Aorta (tissue), 5 donors: ENCODE measurements around the gene MKS1. TPM values are rescaled to one million over a fixed set of nuclear protein-coding genes. Genes with fewer than 3 reads are reported as not detected.

Experiments used
- ATAC-seq: fragments of 200-7000 bp; cut with Tn5 transposase; one replicate; pipeline ENCODE4 v1.9.1; 2022; ENCODE audit warnings: moderate library complexity; ENCODE audit not compliant: low FRiP score
- DNase-seq, 2 donors: peaks; one replicate each; pipeline ENCODE4 v3.0.0-alpha.2; 2020
- H3K27ac ChIP-seq, 2 donors: one replicate each; pipeline ENCODE4 v1.5.1; 2013; ENCODE audit warnings: low read length in 2 of 2, mild to moderate bottlenecking in 2 of 2, moderate library complexity in 2 of 2, control low read depth in 1 of 2, inconsistent platforms in 1 of 2, low read depth in 1 of 2
- H3K27me3 ChIP-seq, 2 donors: one replicate each; pipeline ENCODE4 v1.6.1; 2013; ENCODE audit warnings: control low read depth in 1 of 2, low read length in 1 of 2, mild to moderate bottlenecking in 1 of 2, moderate library complexity in 1 of 2; ENCODE audit not compliant: insufficient read depth in 2 of 2, control insufficient read depth in 1 of 2
- H3K36me3 ChIP-seq, 2 donors: one replicate each; pipeline ENCODE4 v1.6.1; 2013; ENCODE audit warnings: control low read depth in 1 of 2, low read length in 1 of 2, mild to moderate bottlenecking in 1 of 2; ENCODE audit not compliant: insufficient read depth in 2 of 2, control insufficient read depth in 1 of 2
- H3K4me1 ChIP-seq, 2 donors: one replicate each; pipeline ENCODE4 v1.6.1; 2013; ENCODE audit warnings: low read length in 2 of 2, control low read depth in 1 of 2, mild to moderate bottlenecking in 1 of 2, moderate library complexity in 1 of 2; ENCODE audit not compliant: insufficient read depth in 2 of 2, control insufficient read depth in 1 of 2
- H3K4me3 ChIP-seq, 2 donors: one replicate each; pipeline ENCODE4 v1.5.1; 2013; ENCODE audit warnings: low read length in 2 of 2, control low read depth in 1 of 2, mild to moderate bottlenecking in 1 of 2
- H3K9me3 ChIP-seq: one replicate; pipeline ENCODE4 v1.6.1; 2013; ENCODE audit warnings: mild to moderate bottlenecking, low read length; ENCODE audit not compliant: control insufficient read depth
- WGBS, 2 donors: extraction: QIAGEN DNeasy Blood & Tissue Kit; methylation state at CpG; one replicate each; pipeline ENCODE4 v1.1.7; 2013; 5-methylcytosine and 5-hydroxymethylcytosine counted together
- intact Hi-C, 2 donors: fragments of 100-400 bp; cut with DNase I; formaldehyde crosslinking; loops; one replicate each; pipeline versions ENCODE4 v1.14.2 to v1.15.0; 2022
- polyA plus RNA-seq, 2 donors: library from polyadenylated mRNA; stranded (reverse); fragments of 200-250 nt; gene quantifications; one replicate each; pipeline ENCODE4 v1.2.3, GENCODE V29; 2013
- total RNA-seq, 2 donors: library from RNA; stranded (reverse); fragmentation: NEBNext Ultra II Directional; extraction: Animal tissue kit (Norgen Biotek cat#: 25700); gene quantifications; one replicate each; pipeline ENCODE4 v1.2.1, GENCODE V29; 2021
- donor health status: healthy with polysubstance abuse.
- donor health status: Bipolar disorder and iron deficiency.
- donor health status: DM: no; HTN: no; CAD: no.
- donor health status: DM: no; HTN: no; CAD: no.
- donor health status: DM: yes; HTN: yes; CAD: no.

MKS1 gene
- total and polyA plus RNA-seq, 4 donors, result 4.3 to 13.8 (median 11.7) TPM

DNA sequence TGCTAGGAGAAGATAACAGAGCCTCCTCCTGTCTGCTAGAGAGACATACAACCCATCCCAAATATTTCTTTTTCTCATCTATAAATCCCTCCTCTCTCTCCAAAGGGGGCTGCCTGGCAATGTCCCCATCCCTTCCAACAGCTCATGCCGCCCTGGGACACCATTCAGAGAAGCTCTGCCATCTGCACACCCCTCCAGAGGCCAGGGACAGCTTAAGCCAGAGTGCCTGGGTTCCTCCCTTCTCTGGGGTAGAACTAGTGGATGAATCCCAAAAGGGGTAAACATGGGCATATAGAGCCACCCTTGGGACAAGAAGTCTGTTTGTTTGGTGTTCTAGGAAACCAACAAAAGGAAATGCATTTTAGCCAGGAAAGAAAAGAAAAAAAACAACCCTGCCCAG, 16.8 kb upstream of the MKS1 start:
- Histone ChIP-seq H3K36me3 (no peaks in the 10 kb centered on the region), H3K27me3 (peaks cover 0 to 1% of the 10 kb centered on the region in 2 donors), H3K27ac (no peak overlapping the region), H3K4me1 (no peaks in the 10 kb centered on the region), H3K4me3 (no peak overlapping the region), H3K9me3 (peaks cover 3% of the 10 kb centered on the region)
- 55 to 59% methylated on average over 1 of the region's 1 CpG for WGBS, 2 donors
- ATAC-seq (no peak), DNase-seq (no peak)
- intact Hi-C loops, result no loop called here

DNA sequence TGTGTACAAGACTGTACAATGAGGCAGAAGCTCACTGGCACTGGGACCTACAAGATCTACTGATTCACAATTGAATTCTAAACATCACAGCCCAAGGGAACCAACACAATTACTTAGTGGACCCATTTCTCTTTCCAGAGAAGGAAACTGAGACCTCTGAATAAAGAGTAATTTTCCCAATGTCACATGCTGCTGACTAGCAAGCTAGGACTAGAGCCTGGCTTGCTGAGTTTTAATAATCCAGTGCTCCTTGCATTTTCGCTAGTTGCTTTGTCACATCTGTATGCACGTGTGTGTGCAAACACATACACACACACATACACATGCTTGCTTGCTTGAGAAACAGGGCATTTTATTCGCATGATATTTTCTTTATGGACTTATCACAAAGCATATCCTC, 15.5 kb upstream of the MKS1 start:
- peaks cover 3% of the 10 kb centered on the region for H3K9me3 ChIP-seq
- WGBS, 2 donors, result 72 to 73% methylated on average over 3 of the region's 3 CpGs
- H3K27me3 ChIP-seq, result peaks cover 0 to 3% of the 10 kb centered on the region in 2 donors
- no peak for DNase-seq
- H3K27ac ChIP-seq, result no peak overlapping the region
- H3K4me1 ChIP-seq, result no peaks in the 10 kb centered on the region
- no peaks in the 10 kb centered on the region for H3K36me3 ChIP-seq
- intact Hi-C loops, result no loop called here
- no peak for ATAC-seq
- no peak overlapping the region for H3K4me3 ChIP-seq

DNA sequence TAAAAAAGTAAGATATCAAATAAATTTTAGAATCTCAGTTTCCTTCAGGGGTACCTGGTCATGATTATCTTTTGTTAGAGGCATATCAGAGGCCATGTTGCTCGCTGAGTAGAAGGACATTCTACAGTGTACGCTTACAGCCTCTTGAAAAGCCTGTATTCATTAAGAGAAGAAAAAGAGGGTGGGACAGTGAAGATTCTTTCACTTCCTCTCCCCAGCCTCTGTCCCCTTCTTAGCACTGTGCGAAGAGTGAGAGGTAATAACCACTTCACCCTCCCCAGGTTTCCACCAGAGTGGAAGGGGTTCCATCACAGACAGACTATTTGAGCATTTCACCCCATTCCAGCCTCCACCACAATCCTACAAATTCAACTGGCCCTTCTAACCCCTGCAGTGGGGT, 14.5 kb upstream of the MKS1 start:
- Histone ChIP-seq H3K27me3 (peaks cover 0 to 3% of the 10 kb centered on the region in 2 donors), H3K27ac (no peak overlapping the region), H3K4me3 (no peak overlapping the region), H3K36me3 (no peaks in the 10 kb centered on the region), H3K9me3 (peaks cover 3% of the 10 kb centered on the region), H3K4me1 (no peaks in the 10 kb centered on the region)
- intact Hi-C loops, result no loop called here
- no peak for DNase-seq
- 72 to 86% methylated on average over 3 of the region's 3 CpGs for WGBS, 2 donors
- ATAC-seq, result no peak

DNA sequence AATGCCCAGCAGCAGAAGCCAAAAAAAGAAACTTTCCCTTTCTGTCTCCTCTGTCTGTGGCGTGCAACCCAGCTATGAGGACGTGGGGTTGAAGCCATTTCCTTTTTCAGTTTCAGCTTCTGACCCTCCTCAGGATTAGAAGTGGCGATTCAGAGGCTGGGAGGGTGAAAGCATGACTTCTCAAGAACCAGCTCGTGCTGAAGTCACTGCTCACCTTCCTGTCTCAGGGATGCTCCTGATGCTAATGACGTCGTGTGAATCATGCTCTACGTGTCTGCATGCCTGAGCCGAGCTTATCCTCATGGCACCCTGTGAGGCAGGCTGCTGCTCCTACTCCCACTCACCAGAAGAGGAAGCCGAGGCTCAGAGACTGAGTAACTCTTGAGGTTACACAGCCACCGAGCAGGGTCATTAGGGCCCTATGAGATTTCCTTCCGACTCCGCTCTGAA, 13.7 kb upstream of the MKS1 start:
- WGBS, 2 donors, result 45 to 46% methylated on average over 12 of the region's 12 CpGs
- Histone ChIP-seq H3K27me3 (peaks cover 0 to 3% of the 10 kb centered on the region in 2 donors), H3K9me3 (peaks cover 3% of the 10 kb centered on the region), H3K4me3 (no peak overlapping the region), H3K4me1 (no peaks in the 10 kb centered on the region), H3K27ac (no peak overlapping the region), H3K36me3 (no peaks in the 10 kb centered on the region)
- DNase-seq, result no peak
- intact Hi-C loops, result no loop called here
- no peak for ATAC-seq

GRCh38 chr17:58231641-58232040, 12.6 kb upstream of the MKS1 start:
- ATAC-seq (no peak), DNase-seq (no peak)
- Histone ChIP-seq H3K27me3 (peaks cover 0 to 3% of the 10 kb centered on the region in 2 donors), H3K36me3 (no peaks in the 10 kb centered on the region), H3K4me3 (no peak overlapping the region), H3K9me3 (peaks cover 3% of the 10 kb centered on the region), H3K4me1 (no peaks in the 10 kb centered on the region), H3K27ac (no peak overlapping the region)
- intact Hi-C loops, result no loop called here
- 48% methylated on average over 2 of the region's 2 CpGs for whole genome bisulfite sequencing, 2 donors

GRCh38 chr17:58229881-58230280, 10.8 kb upstream of the MKS1 start:
- intact Hi-C loops, result no loop called here
- H3K36me3 ChIP-seq, result no peaks in the 10 kb centered on the region
- no peak overlapping the region for H3K4me3 ChIP-seq
- H3K27me3 ChIP-seq, result peaks cover 0 to 3% of the 10 kb centered on the region in 2 donors
- WGBS, 2 donors, result 85 to 90% methylated on average over 4 of the region's 4 CpGs
- H3K27ac ChIP-seq, result no peak overlapping the region
- no peaks in the 10 kb centered on the region for H3K4me1 ChIP-seq
- ATAC-seq (no peak), DNase-seq (no peak)
- peaks cover 1% of the 10 kb centered on the region for H3K9me3 ChIP-seq

- H3K27me3 ChIP-seq, result peaks cover 0 to 3% of the 10 kb centered on the region in 2 donors
- peaks cover 1% of the 10 kb centered on the region for H3K9me3 ChIP-seq
- H3K36me3 ChIP-seq, result no peaks in the 10 kb centered on the region
- no peak overlapping the region for H3K4me3 ChIP-seq
- DNase-seq (no peak), ATAC-seq (no peak)
- H3K27ac ChIP-seq, result no peak overlapping the region
- no peaks in the 10 kb centered on the region for H3K4me1 ChIP-seq
- 30 to 38% methylated on average over 1 of the region's 1 CpG for WGBS, 2 donors
- intact Hi-C loops, result no loop called here
These were observed 10.3 kb upstream of the MKS1 start for GRCh38 chr17:58229384-58229783.

- DNase-seq (no peak), ATAC-seq (no peak)
- Histone ChIP-seq H3K27ac (no peak overlapping the region), H3K4me1 (no peaks in the 10 kb centered on the region), H3K36me3 (no peaks in the 10 kb centered on the region), H3K4me3 (no peak overlapping the region), H3K9me3 (peaks cover 1% of the 10 kb centered on the region), H3K27me3 (peaks cover 0 to 3% of the 10 kb centered on the region in 2 donors)
- 28 to 33% methylated on average over 3 of the region's 3 CpGs for WGBS, 2 donors
- intact Hi-C loops, result no loop called here
These were observed 9.6 kb upstream of the MKS1 start for GRCh38 chr17:58228679-58229078.

- DNase-seq (no peak), ATAC-seq (no peak)
- 72 to 77% methylated on average over 3 of the region's 3 CpGs for WGBS, 2 donors
- Histone ChIP-seq H3K27me3 (peaks cover 0 to 3% of the 10 kb centered on the region in 2 donors), H3K4me3 (no peak overlapping the region), H3K9me3 (peaks cover under 1% of the 10 kb centered on the region), H3K4me1 (no peaks in the 10 kb centered on the region), H3K36me3 (no peaks in the 10 kb centered on the region), H3K27ac (no peak overlapping the region)
- intact Hi-C loops, result no loop called here
These were observed 8.7 kb upstream of the MKS1 start for GRCh38 chr17:58227733-58228132.
